HG02623 (cell line): ENCODE data around the gene TBRG4.

ENCODE experiments used
- ATAC-seq: cut with Tn5 transposase; IDR thresholded peaks from one replicate; pipeline ENCODE4 v1.9.1; 2021; ENCODE audit warnings: moderate library complexity; ENCODE audit not compliant: unreplicated experiment

Gene TBRG4

GRCh38 chr7:45075871-45076796 lies 35.4 kb downstream of the TBRG4 start:
- no peak for ATAC-seq

GRCh38 chr7:45075355-45075644 lies 36.2 kb downstream of the TBRG4 start:
- ATAC-seq = no peak

GRCh38 chr7:45074528-45075354 lies 36.8 kb downstream of the TBRG4 start:
- ATAC-seq = no peak

- no peak for ATAC-seq
Observed at GRCh38 chr7:45073786-45074527, 37.5 kb downstream of the TBRG4 start.

- no peak for ATAC-seq
Observed at GRCh38 chr7:45073031-45073785, 38.3 kb downstream of the TBRG4 start.

GRCh38 chr7:45072131-45073030 lies 39.1 kb downstream of the TBRG4 start:
- no peak for ATAC-seq

GRCh38 chr7:45071528-45071927 lies 40.0 kb downstream of the TBRG4 start:
- ATAC-seq = no peak

GRCh38 chr7:45070254-45070642 lies 41.2 kb downstream of the TBRG4 start:
- ATAC-seq = no peak

- no peak for ATAC-seq
Observed at GRCh38 chr7:45069444-45070253, 41.8 kb downstream of the TBRG4 start.

GRCh38 chr7:45068236-45069023 lies 43.1 kb downstream of the TBRG4 start:
- ATAC-seq = no peak

GRCh38 chr7:45067582-45067981 lies 43.9 kb downstream of the TBRG4 start:
- no peak for ATAC-seq

- no peak for ATAC-seq
Observed at GRCh38 chr7:45066409-45066808, 45.1 kb downstream of the TBRG4 start.

GRCh38 chr7:45065031-45065995 lies 46.2 kb downstream of the TBRG4 start:
- no peak for ATAC-seq

- no peak for ATAC-seq
Observed at GRCh38 chr7:45064047-45064725, 47.3 kb downstream of the TBRG4 start.

GRCh38 chr7:45061806-45062425 lies 49.6 kb downstream of the TBRG4 start:
- no peak for ATAC-seq

- ATAC-seq = no peak
Observed at GRCh38 chr7:45061352-45061751, 50.1 kb downstream of the TBRG4 start.
